ENCODE measurements around the gene DUSP12.
A peak's percentile ranks its signal among the peaks of the same experiment; 100 is the strongest.

The DUSP12 gene

GRCh38 chr1:161778522-161778921 lies 28.9 kb downstream of the DUSP12 start:
- peaks cover 9% of the 10 kb centered on the region for H3K36me3 ChIP-seq (replicated peaks; ENCODE audit: low read depth, low read length)
- peak overlapping the region; percentile 40 for H3K4me2 ChIP-seq (ENCODE audit: low read length)
- no peak overlapping the region for H3K9ac ChIP-seq (ENCODE audit: low read length)
- H4K20me1 ChIP-seq (ENCODE audit: insufficient read depth, low read length) = peaks cover 67% of the 10 kb centered on the region
- no peak overlapping the region for H2AFZ ChIP-seq (ENCODE audit: low read depth, low read length)
- peaks cover 48% of the 10 kb centered on the region for H3K4me1 ChIP-seq (ENCODE audit: low read length)
- TF ChIP-seq CTCF (IDR thresholded peaks at IDR 0.05; ENCODE audit: low read depth, low read length) (no peak), EZH2phosphoT487 (IDR thresholded peaks at IDR 0.05; ENCODE audit: low read depth) (no peak)
- H3K9me3 ChIP-seq (ENCODE audit: insufficient read depth, low read length) = no peaks in the 10 kb centered on the region
- H3K27me3 ChIP-seq (ENCODE audit: low read depth, low read length) = no peaks in the 10 kb centered on the region
- peaks cover 49% of the 10 kb centered on the region for H3K79me2 ChIP-seq (ENCODE audit: low read length)
- H3K4me3 ChIP-seq (ENCODE audit: low read length) = no peak overlapping the region
- H3K27ac ChIP-seq (ENCODE audit: low read length) = no peak overlapping the region

GRCh38 chr1:161779393-161779792 lies 29.8 kb downstream of the DUSP12 start:
- Histone ChIP-seq H3K27me3 (ENCODE audit: low read depth, low read length) (no peaks in the 10 kb centered on the region), H3K4me3 (ENCODE audit: low read length) (no peak overlapping the region), H2AFZ (ENCODE audit: low read depth, low read length) (no peak overlapping the region), H3K27ac (ENCODE audit: low read length) (no peak overlapping the region), H4K20me1 (ENCODE audit: insufficient read depth, low read length) (peaks cover 74% of the 10 kb centered on the region), H3K4me2 (ENCODE audit: low read length) (peak overlapping the region; percentile 40), H3K9ac (ENCODE audit: low read length) (no peak overlapping the region), H3K4me1 (ENCODE audit: low read length) (peaks cover 56% of the 10 kb centered on the region), H3K9me3 (ENCODE audit: insufficient read depth, low read length) (no peaks in the 10 kb centered on the region), H3K79me2 (ENCODE audit: low read length) (peaks cover 42% of the 10 kb centered on the region), H3K36me3 (replicated peaks; ENCODE audit: low read depth, low read length) (peaks cover 13% of the 10 kb centered on the region)
- TF ChIP-seq EZH2phosphoT487 (IDR thresholded peaks at IDR 0.05; ENCODE audit: low read depth) = no peak
- TF ChIP-seq CTCF (IDR thresholded peaks at IDR 0.05; ENCODE audit: low read depth, low read length) = no peak

GRCh38 chr1:161781995-161782394 lies 32.4 kb downstream of the DUSP12 start:
- TF ChIP-seq EZH2phosphoT487 (IDR thresholded peaks at IDR 0.05; ENCODE audit: low read depth) = no peak
- no peak for TF ChIP-seq CTCF (IDR thresholded peaks at IDR 0.05; ENCODE audit: low read depth, low read length)
- H3K9ac ChIP-seq (ENCODE audit: low read length) = no peak overlapping the region
- H3K4me2 ChIP-seq (ENCODE audit: low read length) = peak overlapping the region; percentile 52
- H3K4me1 ChIP-seq (ENCODE audit: low read length) = peaks cover 56% of the 10 kb centered on the region
- H3K27me3 ChIP-seq (ENCODE audit: low read depth, low read length) = no peaks in the 10 kb centered on the region
- H3K27ac ChIP-seq (ENCODE audit: low read length) = no peak overlapping the region
- peaks cover 20% of the 10 kb centered on the region for H3K36me3 ChIP-seq (replicated peaks; ENCODE audit: low read depth, low read length)
- peaks cover 17% of the 10 kb centered on the region; the same call in 1 of the 2 replicates for H3K79me2 ChIP-seq (ENCODE audit: low read length)
- H3K4me3 ChIP-seq (ENCODE audit: low read length) = no peak overlapping the region
- H4K20me1 ChIP-seq (ENCODE audit: insufficient read depth, low read length) = peaks cover 53% of the 10 kb centered on the region
- H3K9me3 ChIP-seq (ENCODE audit: insufficient read depth, low read length) = no peaks in the 10 kb centered on the region
- H2AFZ ChIP-seq (ENCODE audit: low read depth, low read length) = no peak overlapping the region

GRCh38 chr1:161782886-161783285 lies 33.3 kb downstream of the DUSP12 start:
- peaks cover 45% of the 10 kb centered on the region for H4K20me1 ChIP-seq (ENCODE audit: insufficient read depth, low read length)
- H3K36me3 ChIP-seq (replicated peaks; ENCODE audit: low read depth, low read length) = peaks cover 25% of the 10 kb centered on the region
- no peak overlapping the region for H3K4me3 ChIP-seq (ENCODE audit: low read length)
- H3K79me2 ChIP-seq (ENCODE audit: low read length) = peaks cover 8% of the 10 kb centered on the region; the same call in 1 of the 2 replicates
- no peak overlapping the region for H2AFZ ChIP-seq (ENCODE audit: low read depth, low read length)
- peaks cover 49% of the 10 kb centered on the region for H3K4me1 ChIP-seq (ENCODE audit: low read length)
- H3K9me3 ChIP-seq (ENCODE audit: insufficient read depth, low read length) = no peaks in the 10 kb centered on the region
- no peak overlapping the region for H3K4me2 ChIP-seq (ENCODE audit: low read length)
- H3K27me3 ChIP-seq (ENCODE audit: low read depth, low read length) = no peaks in the 10 kb centered on the region
- TF ChIP-seq EZH2phosphoT487 (IDR thresholded peaks at IDR 0.05; ENCODE audit: low read depth) (no peak), CTCF (IDR thresholded peaks at IDR 0.05; ENCODE audit: low read depth, low read length) (no peak)
- H3K9ac ChIP-seq (ENCODE audit: low read length) = no peak overlapping the region
- H3K27ac ChIP-seq (ENCODE audit: low read length) = no peak overlapping the region
